Esophagus muscularis mucosa (tissue), 4 donors: Measurements from ENCODE around the gene ALCAM. TPM values are rescaled to one million over a fixed set of nuclear protein-coding genes. Genes with fewer than 3 reads are reported as not detected.

Experiments used
- DNase-seq: peaks from one replicate; pipeline ENCODE4 v3.0.0-alpha.2; 2017; ENCODE audit errors: extremely low spot score
- H3K27ac ChIP-seq, 4 donors: fragments of 200-600 bp; sonication (generic); replicated peaks in 1 of 4; 1 replicate in 3 of 4; 2 replicates in 1 of 4; pipeline ENCODE4 v1.5.1; 2016 to 2019; ENCODE audit warnings: mild to moderate bottlenecking in 1 of 4
- H3K27me3 ChIP-seq, 4 donors: fragments of 200-600 bp; sonication (generic); one replicate each; pipeline versions ENCODE4 v1.5.1 to v1.6.0; 2016 to 2019
- H3K36me3 ChIP-seq, 4 donors: fragments of 200-600 bp; sonication (generic); one replicate each; pipeline ENCODE4 v1.5.1; 2016 to 2019
- H3K4me1 ChIP-seq, 4 donors: fragments of 200-600 bp; sonication (generic); one replicate each; pipeline ENCODE4 v1.5.1; 2016 to 2019
- H3K4me3 ChIP-seq, 4 donors: fragments of 200-600 bp; sonication (generic); 1 replicate in 2 of 4; 2 replicates in 2 of 4; pipeline ENCODE4 v1.5.1; 2016 to 2019; ENCODE audit warnings: mild to moderate bottlenecking in 4 of 4, moderate library complexity in 1 of 4
- H3K9me3 ChIP-seq, 4 donors: fragments of 200-600 bp; sonication (generic); 1 replicate in 3 of 4; 2 replicates in 1 of 4; pipeline ENCODE4 v1.5.1; 2016 to 2019
- CTCF ChIP-seq, 3 experiments: fragments of 200-600 bp in 2 of 3; fragments of 450-650 bp in 1 of 3; sonication (generic) in 2 of 3; IDR thresholded peaks; one replicate each; pipeline ENCODE4 v1.5.1; 2017 to 2019; ENCODE audit warnings: antibody characterized with exemption in 3 of 3, mild to moderate bottlenecking in 2 of 3, moderate library complexity in 1 of 3
- EP300 ChIP-seq: sonication (generic); formaldehyde crosslinking; IDR thresholded peaks from one replicate; pipeline ENCODE4 v1.6.1; 2017; ENCODE audit warnings: antibody characterized with exemption
- POLR2A ChIP-seq: fragments of 450-650 bp; IDR thresholded peaks from one replicate; pipeline ENCODE4 v1.6.1; 2017; ENCODE audit warnings: antibody characterized with exemption, moderate library complexity, mild to moderate bottlenecking, low read depth
- POLR2AphosphoS5 ChIP-seq, 2 donors: sonication (generic); formaldehyde crosslinking; IDR thresholded peaks; one replicate each; pipeline ENCODE4 v1.6.1; 2017; ENCODE audit warnings: antibody characterized with exemption in 2 of 2
- WGBS: methylation state at CpG from one replicate; pipeline ENCODE4 v1.1.5; 2018; 5-methylcytosine and 5-hydroxymethylcytosine counted together
- intact Hi-C: fragments of 100-400 bp; cut with DNase I; formaldehyde crosslinking; loops from one replicate; pipeline ENCODE4 v1.15.1; 2023
- total RNA-seq, 4 donors: library from RNA; depleted of rRNA; stranded (reverse); fragments of >200 nt; gene quantifications; one replicate each; pipeline versions ENCODE4 v1.1.0 to v1.2.1, GENCODE V29; 2016

Gene ALCAM
- total RNA-seq, 4 donors from 2014 or later, result 19.0 to 26.2 (median 22.6) TPM

- Histone ChIP-seq H3K36me3 (no peaks in the 10 kb centered on the region), H3K4me3 (no peak overlapping the region), H3K9me3 (no peaks in the 10 kb centered on the region), H3K27ac (no peak overlapping the region), H3K4me1 (peaks cover 0 to 8% (median 0%) of the 10 kb centered on the region in 4 donors), H3K27me3 (no peaks in the 10 kb centered on the region)
- TF ChIP-seq EP300 (no peak), POLR2A (no peak), CTCF (IDR thresholded peaks at IDR 0.05) (no peak), POLR2AphosphoS5 (IDR thresholded peaks at IDR 0.05) (no peak)
- DNase-seq, result no peak
- intact Hi-C loops, result no loop called here
These were observed 247.8 kb downstream of the ALCAM start for GRCh38 chr3:105614288-105615030.

- intact Hi-C loops, result no loop called here
- Histone ChIP-seq H3K27ac (no peak overlapping the region), H3K9me3 (no peaks in the 10 kb centered on the region), H3K4me1 (peaks cover 0 to 8% (median 0%) of the 10 kb centered on the region in 4 donors), H3K4me3 (no peak overlapping the region), H3K27me3 (no peaks in the 10 kb centered on the region), H3K36me3 (no peaks in the 10 kb centered on the region)
- no peak for DNase-seq
- TF ChIP-seq EP300, result no peak
- WGBS, result 95% methylated on average over 3 of the region's 3 CpGs
These were observed 249.1 kb downstream of the ALCAM start for GRCh38 chr3:105615814-105616213.

GRCh38 chr3:105616374-105617121 is 249.8 kb downstream of the ALCAM start:
- DNase-seq, result no peak
- intact Hi-C loops, result no loop called here
- no peak for TF ChIP-seq CTCF (IDR thresholded peaks at IDR 0.05)
- H3K27me3 ChIP-seq, result no peaks in the 10 kb centered on the region
- 54% methylated on average over 5 of the region's 5 CpGs for WGBS
- H3K27ac ChIP-seq, result no peak overlapping the region
- no peaks in the 10 kb centered on the region for H3K36me3 ChIP-seq
- H3K4me1 ChIP-seq, result peaks cover 0 to 8% (median 0%) of the 10 kb centered on the region in 4 donors
- no peak overlapping the region for H3K4me3 ChIP-seq
- H3K9me3 ChIP-seq, result no peaks in the 10 kb centered on the region

GRCh38 chr3:105618556-105618955 is 251.8 kb downstream of the ALCAM start:
- Histone ChIP-seq H3K4me3 (no peak overlapping the region), H3K4me1 (no peaks in the 10 kb centered on the region), H3K27me3 (no peaks in the 10 kb centered on the region), H3K27ac (no peak overlapping the region), H3K36me3 (no peaks in the 10 kb centered on the region), H3K9me3 (no peaks in the 10 kb centered on the region)
- TF ChIP-seq CTCF (IDR thresholded peaks at IDR 0.05) (no peak), POLR2AphosphoS5 (IDR thresholded peaks at IDR 0.05) (no peak), EP300 (no peak), POLR2A (no peak)
- DNase-seq, result no peak
- 78% methylated on average over 5 of the region's 5 CpGs for WGBS
- intact Hi-C loops, result no loop called here

- H3K36me3 ChIP-seq, result no peaks in the 10 kb centered on the region
- no peaks in the 10 kb centered on the region for H3K27me3 ChIP-seq
- H3K4me1 ChIP-seq, result no peaks in the 10 kb centered on the region
- 95% methylated on average over 2 of the region's 2 CpGs for WGBS
- no peak overlapping the region for H3K27ac ChIP-seq
- DNase-seq, result no peak
- no peak overlapping the region for H3K4me3 ChIP-seq
- no peaks in the 10 kb centered on the region for H3K9me3 ChIP-seq
- intact Hi-C loops, result no loop called here
- TF ChIP-seq CTCF (IDR thresholded peaks at IDR 0.05), result no peak
- no peak for TF ChIP-seq POLR2AphosphoS5 (IDR thresholded peaks at IDR 0.05)
- TF ChIP-seq EP300, result no peak
- no peak for TF ChIP-seq POLR2A
These were observed 252.9 kb downstream of the ALCAM start for GRCh38 chr3:105619651-105620050.
